Activated naive CD8-positive, alpha-beta T cell treated with anti-CD3 and anti-CD28 coated beads for 36 hours (primary cell): ENCODE results near the gene IL22RA2. TPM values are rescaled to one million over a fixed set of nuclear protein-coding genes. Genes with fewer than 3 reads are reported as not detected.

Experiments
- DNase-seq: peaks from one replicate; pipeline ENCODE4 v3.0.0; 2021
- H3K27ac Mint-ChIP-seq: one replicate; pipeline ENCODE4 v1.8.0; 2022; ENCODE audit warnings: mild to moderate bottlenecking, moderate library complexity, mixed read lengths
- H3K27me3 Mint-ChIP-seq: one replicate; pipeline ENCODE4 v1.8.0; 2022; ENCODE audit warnings: mild to moderate bottlenecking, mixed read lengths
- H3K36me3 Mint-ChIP-seq: one replicate; pipeline ENCODE4 v1.8.0; 2021; ENCODE audit warnings: mild to moderate bottlenecking, mixed read lengths
- H3K4me1 Mint-ChIP-seq: one replicate; pipeline ENCODE4 v1.8.0; 2021; ENCODE audit warnings: mixed read lengths
- H3K4me3 Mint-ChIP-seq: one replicate; pipeline ENCODE4 v1.8.0; 2022; ENCODE audit warnings: mild to moderate bottlenecking, moderate library complexity, mixed read lengths
- H3K9me3 Mint-ChIP-seq: one replicate; pipeline ENCODE4 v1.8.0; 2022; ENCODE audit warnings: mixed read lengths
- total RNA-seq, 2 experiments: library from RNA; stranded (reverse); gene quantifications; one replicate each; pipeline ENCODE4 v1.2.3, GENCODE V29; 2021

Gene IL22RA2
- total RNA-seq, 2 experiments from 2014 or later = not detected

- Mint-ChIP-seq H3K9me3 (peaks cover 39% of the 10 kb centered on the region), H3K36me3 (peaks cover 14% of the 10 kb centered on the region)
- no peak for DNase-seq
Measured at GRCh38 chr6:137181891-137182653, 8.6 kb upstream of the IL22RA2 start.

GRCh38 chr6:137177611-137178010 is 4.2 kb upstream of the IL22RA2 start:
- no peaks in the 10 kb centered on the region for H3K27me3 Mint-ChIP-seq
- H3K27ac Mint-ChIP-seq = no peak overlapping the region
- H3K9me3 Mint-ChIP-seq = peaks cover 18% of the 10 kb centered on the region
- no peaks in the 10 kb centered on the region for H3K4me1 Mint-ChIP-seq
- DNase-seq = no peak
- peaks cover 3% of the 10 kb centered on the region for H3K36me3 Mint-ChIP-seq
- no peak overlapping the region for H3K4me3 Mint-ChIP-seq

More at GRCh38 chr6:137181891-137182653, 8.6 kb upstream of the IL22RA2 start:
- Mint-ChIP-seq H3K27ac (no peak overlapping the region), H3K4me3 (no peak overlapping the region), H3K27me3 (no peaks in the 10 kb centered on the region), H3K4me1 (no peaks in the 10 kb centered on the region)

GRCh38 chr6:137176729-137177128 is 3.3 kb upstream of the IL22RA2 start:
- H3K9me3 Mint-ChIP-seq = peaks cover 14% of the 10 kb centered on the region
- peaks cover 5% of the 10 kb centered on the region for H3K4me1 Mint-ChIP-seq
- H3K27ac Mint-ChIP-seq = no peak overlapping the region
- peaks cover 3% of the 10 kb centered on the region for H3K36me3 Mint-ChIP-seq
- no peak overlapping the region for H3K4me3 Mint-ChIP-seq
- no peaks in the 10 kb centered on the region for H3K27me3 Mint-ChIP-seq
- no peak for DNase-seq

- Mint-ChIP-seq H3K4me3 (no peak overlapping the region), H3K36me3 (peaks cover 2% of the 10 kb centered on the region), H3K4me1 (peaks cover 6% of the 10 kb centered on the region), H3K9me3 (peaks cover 9% of the 10 kb centered on the region), H3K27me3 (no peaks in the 10 kb centered on the region), H3K27ac (no peak overlapping the region)
- DNase-seq = no peak
Measured at GRCh38 chr6:137175868-137176245, 2.4 kb upstream of the IL22RA2 start.

- Mint-ChIP-seq H3K4me1 (peaks cover 6% of the 10 kb centered on the region), H3K9me3 (peaks cover 5% of the 10 kb centered on the region), H3K4me3 (no peak overlapping the region), H3K27ac (no peak overlapping the region), H3K36me3 (no peaks in the 10 kb centered on the region), H3K27me3 (no peaks in the 10 kb centered on the region)
- no peak for DNase-seq
Measured at GRCh38 chr6:137175157-137175867, 1.9 kb upstream of the IL22RA2 start.

- Mint-ChIP-seq H3K36me3 (no peaks in the 10 kb centered on the region), H3K9me3 (peaks cover 2% of the 10 kb centered on the region), H3K27ac (no peak overlapping the region), H3K4me1 (peaks cover 6% of the 10 kb centered on the region), H3K27me3 (no peaks in the 10 kb centered on the region), H3K4me3 (no peak overlapping the region)
- DNase-seq = no peak
Measured at GRCh38 chr6:137172734-137173431, 561 bp downstream of the IL22RA2 start.

GRCh38 chr6:137171824-137172733 is 1.4 kb downstream of the IL22RA2 start:
- DNase-seq = no peak
- H3K27me3 Mint-ChIP-seq = no peaks in the 10 kb centered on the region
- H3K4me3 Mint-ChIP-seq = no peak overlapping the region
- peaks cover 5% of the 10 kb centered on the region for H3K9me3 Mint-ChIP-seq
- no peak overlapping the region for H3K27ac Mint-ChIP-seq
- H3K36me3 Mint-ChIP-seq = no peaks in the 10 kb centered on the region
- peaks cover 6% of the 10 kb centered on the region for H3K4me1 Mint-ChIP-seq

GRCh38 chr6:137171053-137171374 is 2.4 kb downstream of the IL22RA2 start:
- Mint-ChIP-seq H3K9me3 (peaks cover 5% of the 10 kb centered on the region), H3K36me3 (no peaks in the 10 kb centered on the region), H3K27ac (no peak overlapping the region), H3K4me3 (no peak overlapping the region), H3K27me3 (peaks cover 4% of the 10 kb centered on the region), H3K4me1 (peaks cover 8% of the 10 kb centered on the region)
- DNase-seq = no peak

GRCh38 chr6:137170266-137171052 is 3.0 kb downstream of the IL22RA2 start:
- Mint-ChIP-seq H3K4me1 (peaks cover 11% of the 10 kb centered on the region), H3K27me3 (peaks cover 4% of the 10 kb centered on the region), H3K4me3 (no peak overlapping the region), H3K36me3 (no peaks in the 10 kb centered on the region), H3K27ac (no peak overlapping the region), H3K9me3 (peaks cover 5% of the 10 kb centered on the region)
- DNase-seq = no peak

GRCh38 chr6:137167702-137168377 is 5.6 kb downstream of the IL22RA2 start:
- no peak for DNase-seq
- Mint-ChIP-seq H3K4me1 (peaks cover 22% of the 10 kb centered on the region), H3K27me3 (peaks cover 13% of the 10 kb centered on the region), H3K4me3 (no peak overlapping the region), H3K9me3 (peaks cover 19% of the 10 kb centered on the region), H3K36me3 (no peaks in the 10 kb centered on the region), H3K27ac (no peak overlapping the region)

GRCh38 chr6:137166247-137167098 is 7.0 kb downstream of the IL22RA2 start:
- peaks cover 16% of the 10 kb centered on the region for H3K4me1 Mint-ChIP-seq
- no peak overlapping the region for H3K4me3 Mint-ChIP-seq
- no peaks in the 10 kb centered on the region for H3K36me3 Mint-ChIP-seq
- no peak overlapping the region for H3K27ac Mint-ChIP-seq
- H3K27me3 Mint-ChIP-seq = peaks cover 19% of the 10 kb centered on the region
- no peak for DNase-seq
- H3K9me3 Mint-ChIP-seq = peaks cover 19% of the 10 kb centered on the region

GRCh38 chr6:137165375-137166246 is 7.8 kb downstream of the IL22RA2 start:
- Mint-ChIP-seq H3K4me1 (peaks cover 16% of the 10 kb centered on the region), H3K27me3 (peaks cover 27% of the 10 kb centered on the region), H3K27ac (peak overlapping the region; percentile 67), H3K4me3 (no peak overlapping the region), H3K36me3 (no peaks in the 10 kb centered on the region), H3K9me3 (peaks cover 19% of the 10 kb centered on the region)
- DNase-seq = peak; percentile 33
